HG02870 (cell line): ENCODE data around the gene PNPLA7.
"Not testable (repeated sequence)": the region's sequence is repeated elsewhere in the genome, so short reads cannot be mapped to it uniquely, and the experiment has no call there.

ENCODE experiments used
- ATAC-seq: cut with Tn5 transposase; IDR thresholded peaks from one replicate; pipeline ENCODE4 v1.9.1; 2021; ENCODE audit warnings: mild to moderate bottlenecking, moderate library complexity; ENCODE audit not compliant: unreplicated experiment

The PNPLA7 gene

DNA sequence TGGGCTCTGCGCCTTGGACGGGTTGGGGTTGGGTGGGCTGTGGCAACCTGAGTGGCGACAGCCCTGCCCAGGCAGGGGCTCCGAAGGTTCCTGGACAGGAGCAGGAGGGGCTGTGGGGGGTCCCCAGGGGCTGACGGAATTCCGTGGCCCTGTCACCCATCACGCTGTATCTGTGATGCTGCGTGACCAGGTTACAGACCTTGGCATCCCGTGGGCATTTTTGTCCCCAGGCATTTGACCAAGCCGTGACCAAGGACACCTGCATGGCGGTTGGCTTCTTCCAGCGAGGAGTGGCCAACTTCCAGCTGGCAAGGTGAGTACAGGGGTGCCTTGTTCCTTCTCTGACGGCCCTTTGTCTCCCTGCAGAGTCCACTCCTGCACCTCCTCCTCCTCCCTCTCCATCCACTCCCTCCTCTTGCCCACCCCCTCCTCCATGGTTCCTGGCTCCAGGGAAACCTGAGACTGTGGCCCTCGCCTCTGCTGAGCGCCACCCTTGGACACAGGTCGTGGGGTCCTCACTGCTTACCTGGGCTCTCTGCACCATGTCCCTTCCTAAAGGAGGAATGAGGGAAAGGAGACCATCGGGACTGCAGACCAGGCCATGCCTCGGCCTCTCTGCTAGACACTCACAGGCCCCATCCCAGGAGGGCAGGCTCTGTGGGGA is 124.1 kb downstream of the PNPLA7 start:
- no peak for ATAC-seq

DNA sequence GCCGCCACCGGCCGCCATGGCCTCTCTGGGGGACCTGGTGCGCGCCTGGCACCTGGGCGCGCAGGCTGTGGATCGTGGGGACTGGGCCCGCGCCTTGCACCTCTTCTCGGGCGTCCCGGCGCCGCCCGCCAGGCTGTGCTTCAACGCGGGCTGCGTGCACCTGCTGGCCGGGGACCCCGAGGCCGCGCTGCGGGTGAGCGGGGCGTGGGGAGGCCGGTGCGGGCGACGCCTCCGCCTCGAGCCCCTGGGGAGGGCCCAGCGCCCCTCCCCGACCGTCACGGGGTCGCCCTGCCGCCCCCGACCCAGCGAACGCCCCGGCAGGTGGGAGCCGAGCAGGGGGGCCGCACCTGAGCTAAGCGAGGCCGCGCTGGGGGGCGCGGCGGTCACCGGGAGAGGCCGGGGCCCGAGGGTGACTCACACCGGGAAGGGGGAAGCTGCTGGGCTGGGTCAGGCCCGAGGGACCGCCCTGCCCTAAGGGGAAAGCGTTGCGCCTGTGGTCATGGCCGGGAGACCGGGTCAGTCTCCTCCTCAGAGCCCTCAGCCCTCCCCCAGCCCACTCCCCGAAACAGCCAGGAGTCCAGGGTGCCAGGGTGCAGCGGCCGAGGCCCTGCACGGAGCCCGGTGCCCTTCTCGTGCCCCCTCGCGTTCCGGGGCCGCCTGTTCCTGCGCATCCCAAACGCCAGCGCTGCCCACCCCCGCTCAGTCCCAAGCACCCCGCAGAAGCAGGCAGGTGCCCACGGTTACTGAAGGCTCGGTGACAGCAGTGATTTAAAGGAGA is 126.5 kb downstream of the PNPLA7 start:
- peak; percentile 16 for ATAC-seq

DNA sequence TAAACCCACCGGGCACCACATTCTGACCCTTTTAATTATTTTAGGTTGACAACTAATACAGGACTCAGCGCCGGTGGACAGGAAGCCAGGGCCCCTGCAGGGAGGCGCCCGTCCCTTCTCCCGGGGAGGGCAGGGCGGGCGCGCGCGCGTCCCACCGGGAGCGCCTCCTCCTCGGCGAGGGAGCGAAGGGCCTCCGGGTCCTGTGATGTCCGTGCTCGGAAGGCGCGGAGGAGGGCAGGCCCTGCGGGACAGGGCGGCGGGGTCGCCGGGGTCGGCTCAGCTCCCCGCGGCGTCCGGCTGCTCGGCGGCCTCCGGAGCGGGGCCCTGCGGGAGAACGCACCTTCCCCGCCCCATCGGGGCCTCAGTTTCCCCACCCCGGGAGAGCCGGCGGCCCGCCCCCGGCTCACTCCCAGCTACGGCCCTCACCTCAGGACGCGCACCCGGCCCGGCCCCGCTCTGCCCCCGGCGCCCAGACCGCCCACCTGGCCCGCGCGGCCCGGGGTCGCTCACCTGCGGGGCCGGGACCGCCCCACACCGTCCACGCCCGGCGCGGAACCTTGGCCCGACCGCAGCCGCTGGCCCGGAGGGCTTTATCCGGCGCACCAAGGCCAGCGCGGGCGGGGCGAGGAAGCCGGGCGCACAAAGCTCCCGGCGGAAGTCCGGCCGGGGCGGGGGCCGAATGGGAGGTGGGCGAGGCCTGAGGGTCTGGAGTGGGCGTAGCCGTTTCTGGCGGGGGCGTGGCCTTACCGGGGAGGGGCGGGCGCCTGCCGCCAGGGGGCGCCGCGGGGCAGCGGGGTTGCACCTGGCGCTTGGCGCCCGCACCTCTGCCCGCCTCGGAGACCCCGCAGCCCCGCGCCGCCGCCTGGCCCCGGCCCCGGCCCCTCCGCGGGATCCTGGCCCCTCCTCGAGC is 127.3 kb downstream of the PNPLA7 start, which contains the start of the genes EXD3 and NOXA1:
EXD3 (minus strand) TSS at position 559 of the 910 bp plus-strand sequence. CDS start 27,805 bp downstream, outside the sequence.
NOXA1 (plus strand) TSS at position 790 of the 910 bp plus-strand sequence. CDS start 137 bp downstream, outside the sequence.
- peak; percentile 77 for ATAC-seq

DNA sequence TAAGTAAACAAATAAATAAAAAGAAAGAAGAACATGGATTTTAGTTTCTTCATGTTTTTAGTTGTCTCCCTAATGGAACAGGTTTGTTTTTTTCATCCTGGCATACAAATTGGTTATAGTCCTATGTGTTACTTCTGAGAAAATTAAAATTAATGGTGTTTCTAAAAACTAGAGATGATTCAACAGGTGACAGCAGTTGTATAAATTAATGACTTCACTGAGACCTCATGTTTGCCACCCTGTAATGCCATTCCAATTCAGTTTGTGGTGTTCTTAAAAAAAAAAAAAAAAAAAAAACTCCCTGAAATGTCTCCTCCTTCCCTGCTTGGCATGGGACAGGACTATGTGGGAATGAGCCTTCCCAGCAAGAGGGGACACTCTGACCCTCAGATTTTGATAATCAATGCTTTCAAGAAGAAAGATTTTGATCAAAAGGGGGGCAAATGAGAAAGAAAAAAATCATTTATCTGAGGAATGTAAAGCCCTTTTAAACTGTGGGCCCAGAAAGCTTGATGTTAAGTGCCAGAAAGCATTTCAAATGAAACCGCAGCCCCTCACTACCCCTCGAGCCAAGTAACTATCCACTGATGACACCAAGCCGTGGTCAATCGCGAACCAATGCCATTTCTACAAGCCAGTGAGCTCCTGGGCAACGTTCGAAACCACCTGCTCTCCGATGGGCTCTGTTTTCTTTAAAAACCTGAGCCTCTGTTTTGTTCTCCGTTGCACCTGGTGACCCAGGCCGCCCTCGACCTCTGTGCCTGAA is 128.2 kb downstream of the PNPLA7 start:
- ATAC-seq, result no peak

DNA sequence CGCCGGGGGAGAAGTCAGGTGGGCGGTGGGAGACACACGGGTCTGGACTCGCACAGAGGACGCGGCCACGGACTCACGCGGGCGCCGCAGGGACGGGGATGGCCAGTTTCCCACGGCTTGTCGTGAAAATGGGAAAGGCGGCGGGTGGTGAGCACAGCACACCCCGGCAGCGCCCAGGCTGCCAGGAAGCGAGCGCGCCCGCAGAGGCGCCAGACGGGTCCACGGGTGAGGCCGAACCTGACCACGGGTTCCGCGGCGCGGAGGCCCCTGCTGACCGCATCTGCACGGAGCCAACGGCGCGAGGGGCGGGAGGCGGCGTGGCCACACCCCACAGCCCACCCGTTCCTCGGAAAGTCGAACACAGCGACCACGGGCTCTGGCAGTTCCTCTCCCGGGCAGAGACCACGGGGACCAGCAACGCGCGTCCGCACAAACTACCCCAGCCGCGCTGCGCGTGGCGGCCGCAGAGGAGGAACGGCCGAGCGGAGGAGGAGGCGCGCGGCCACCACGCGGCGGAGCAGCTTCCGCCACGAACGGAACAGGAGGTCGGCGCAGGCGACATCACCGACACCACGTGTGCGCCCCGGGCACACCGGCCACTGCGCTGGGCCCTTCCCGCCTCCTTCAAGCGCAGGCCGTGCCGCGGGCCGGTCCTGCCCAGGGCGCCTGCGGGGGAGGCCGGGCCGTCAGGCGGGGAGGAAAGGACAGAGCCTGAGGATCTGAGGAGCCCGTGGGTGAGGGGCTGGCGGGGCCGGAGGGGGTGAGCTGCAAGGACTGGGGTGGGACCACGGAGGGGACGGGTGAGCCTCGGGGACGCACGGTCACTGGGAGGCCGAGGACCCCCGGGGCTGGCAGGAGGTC is 132.8 kb downstream of the PNPLA7 start:
- ATAC-seq, result no peak

DNA sequence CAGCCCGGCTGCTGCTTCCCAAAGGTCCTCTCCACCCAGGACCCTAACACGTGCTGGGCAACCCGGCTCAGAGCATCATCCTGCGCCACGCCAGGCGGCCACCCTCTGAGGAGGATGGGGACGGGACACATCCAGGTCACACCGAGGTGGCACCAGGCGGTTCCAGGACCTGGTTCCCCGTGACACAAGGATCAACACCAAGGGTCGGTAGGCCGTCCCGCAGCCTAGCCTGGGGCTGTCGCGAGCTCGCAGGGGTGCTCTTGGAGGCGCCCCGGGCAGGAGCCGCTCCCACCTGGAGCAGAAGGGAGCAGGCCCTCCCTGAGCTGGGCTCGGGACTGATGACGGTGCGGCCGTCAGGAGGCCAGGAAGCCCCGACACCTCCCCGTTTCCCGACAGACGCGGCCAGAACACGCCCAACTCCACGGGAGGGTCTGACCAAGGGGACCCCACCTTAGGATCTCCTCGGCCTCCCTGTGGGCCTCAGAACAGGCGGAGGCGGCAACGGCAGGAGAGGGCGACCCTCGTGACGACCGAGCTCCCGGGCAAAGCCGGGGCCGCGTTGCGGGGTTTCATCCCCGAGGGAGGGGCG is 133.5 kb downstream of the PNPLA7 start:
- ATAC-seq, result no peak

DNA sequence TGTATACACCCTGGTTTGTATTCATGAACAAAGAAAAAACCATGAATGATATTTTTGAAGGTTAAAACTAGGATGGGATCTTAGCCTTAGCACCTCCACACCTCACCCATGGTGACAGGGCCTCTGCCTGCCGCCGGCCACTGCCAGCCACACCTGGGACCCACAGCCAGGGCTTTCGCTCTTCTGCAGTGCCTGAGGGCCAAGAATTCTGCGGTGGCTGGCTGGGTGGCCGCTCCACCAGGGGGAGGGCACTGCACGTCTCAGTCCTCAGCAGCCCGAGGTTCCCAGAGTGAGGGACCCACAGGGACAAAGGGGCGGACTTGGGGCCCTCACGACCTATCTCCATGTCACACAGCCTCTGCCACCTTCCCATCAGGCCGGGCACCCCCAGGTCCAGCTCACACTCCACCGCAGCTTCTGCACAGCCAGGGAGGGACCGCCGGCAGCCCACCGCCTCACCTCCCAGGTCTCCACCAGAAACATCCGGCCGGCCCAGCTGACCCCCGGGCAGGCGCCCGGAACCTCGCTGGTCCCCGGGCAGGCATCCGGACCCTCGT is 134.1 kb downstream of the PNPLA7 start:
- ATAC-seq, result no peak

DNA sequence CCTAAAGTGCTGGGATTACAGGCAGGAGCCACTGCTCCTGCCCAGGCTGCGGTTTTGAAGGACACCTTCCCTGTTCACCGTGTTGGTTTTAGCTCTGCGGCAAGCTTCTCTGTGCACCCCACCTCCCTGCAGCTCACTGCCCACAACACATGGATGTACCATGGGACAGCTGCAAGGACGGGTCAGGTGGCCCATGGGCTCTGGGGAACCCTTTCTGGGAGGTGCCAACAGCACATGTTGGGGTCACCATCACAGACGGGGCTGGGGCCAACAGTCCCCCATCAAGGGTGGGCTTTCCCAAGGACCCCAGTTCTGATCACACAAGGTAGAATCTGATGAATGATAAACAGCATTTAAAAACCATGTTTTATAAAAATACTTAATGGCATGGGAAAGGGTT is 134.8 kb downstream of the PNPLA7 start:
- no peak for ATAC-seq

DNA sequence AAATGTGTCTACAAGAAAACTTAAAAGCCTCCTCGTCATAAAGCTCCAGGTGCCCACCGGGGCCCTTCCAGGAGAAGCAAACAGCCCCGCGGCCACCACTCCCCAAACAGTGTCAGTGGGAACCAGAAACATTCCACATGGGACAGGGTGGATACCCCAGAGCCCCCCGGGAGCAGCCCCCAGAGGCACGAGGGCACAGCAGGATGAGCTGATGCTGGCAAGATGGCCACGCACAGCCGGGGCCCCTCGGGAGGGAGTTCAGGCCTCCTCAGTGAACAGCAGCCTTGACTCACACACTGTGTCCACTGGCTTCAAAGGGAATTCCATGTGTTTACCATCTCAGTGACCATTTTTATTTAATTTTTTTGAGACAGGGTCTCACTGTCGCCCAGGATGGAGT is 137.8 kb downstream of the PNPLA7 start:
- no peak for ATAC-seq

DNA sequence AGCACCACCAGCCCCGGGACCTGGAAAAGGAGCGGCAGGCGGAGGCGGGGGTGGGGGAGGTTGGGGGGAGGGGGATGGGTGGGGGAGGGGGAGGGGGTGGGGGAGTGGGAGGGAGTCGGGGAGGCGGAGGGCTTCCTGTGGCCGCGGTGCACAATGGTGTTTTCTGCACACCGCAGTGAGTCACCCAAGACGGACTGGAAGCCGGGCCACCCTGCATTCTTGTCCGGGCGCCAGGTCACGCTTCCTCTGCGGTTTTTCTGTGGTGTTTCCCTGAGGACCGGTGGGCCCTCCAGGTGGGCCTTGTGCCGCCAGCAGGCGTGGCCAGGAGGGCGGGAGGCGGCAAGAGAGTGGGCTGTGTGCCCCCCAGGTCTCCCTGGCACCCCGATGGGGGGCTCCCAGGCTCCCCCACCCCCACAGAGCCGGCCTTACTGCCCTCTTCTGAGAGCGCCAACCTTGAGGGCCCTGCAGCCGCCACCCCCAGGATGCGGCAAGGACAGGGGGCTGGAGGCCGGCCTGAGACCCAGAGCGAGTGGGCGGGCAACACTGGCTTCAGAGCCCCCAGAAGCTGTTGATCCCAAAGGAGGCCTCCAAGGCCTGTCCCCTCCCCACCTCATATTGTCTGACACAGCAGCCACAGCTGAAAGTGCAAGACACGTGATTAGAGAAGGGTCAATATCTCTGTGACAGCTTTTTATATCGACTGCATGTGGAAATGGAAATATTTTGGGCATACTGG is 138.4 kb downstream of the PNPLA7 start:
- ATAC-seq, result no peak

DNA sequence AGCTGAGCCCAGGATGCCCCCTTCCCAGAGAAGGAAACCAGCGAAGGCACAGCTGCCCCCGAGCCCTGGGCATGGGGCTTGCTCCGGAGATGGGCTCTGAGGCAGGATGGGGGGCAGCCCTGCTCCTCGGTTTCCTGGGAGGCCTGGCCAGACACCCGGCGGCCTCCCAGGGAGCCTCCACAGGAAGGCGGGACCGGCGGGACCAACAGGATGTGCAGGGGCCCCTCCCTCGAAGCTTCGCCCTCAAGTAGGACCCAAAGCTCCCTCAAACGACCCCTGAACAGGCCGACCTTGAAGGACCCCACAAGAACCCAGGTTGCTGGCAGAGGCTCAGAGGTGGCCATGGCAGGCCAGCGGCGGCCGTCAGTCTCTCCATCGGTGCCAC is 138.9 kb downstream of the PNPLA7 start:
- ATAC-seq, result no peak

DNA sequence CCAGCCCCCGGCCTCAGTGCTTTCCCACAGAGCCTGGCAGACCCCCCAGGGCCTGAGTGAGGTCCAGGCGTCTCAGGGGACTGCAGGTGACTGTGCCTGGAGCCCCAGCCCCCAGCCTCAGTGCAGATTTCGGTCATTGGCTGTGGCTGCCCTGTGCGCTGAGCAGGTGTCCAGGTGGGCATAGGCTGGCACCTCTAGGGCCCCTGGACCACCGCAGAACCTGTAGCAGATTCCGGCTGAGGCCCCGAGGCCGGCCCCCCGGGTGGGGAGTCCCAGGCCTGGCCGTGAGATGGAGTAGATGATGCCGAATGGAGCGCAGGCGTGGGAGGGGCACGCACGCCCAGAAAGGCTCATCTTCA is 139.3 kb downstream of the PNPLA7 start:
- ATAC-seq, result no peak

DNA sequence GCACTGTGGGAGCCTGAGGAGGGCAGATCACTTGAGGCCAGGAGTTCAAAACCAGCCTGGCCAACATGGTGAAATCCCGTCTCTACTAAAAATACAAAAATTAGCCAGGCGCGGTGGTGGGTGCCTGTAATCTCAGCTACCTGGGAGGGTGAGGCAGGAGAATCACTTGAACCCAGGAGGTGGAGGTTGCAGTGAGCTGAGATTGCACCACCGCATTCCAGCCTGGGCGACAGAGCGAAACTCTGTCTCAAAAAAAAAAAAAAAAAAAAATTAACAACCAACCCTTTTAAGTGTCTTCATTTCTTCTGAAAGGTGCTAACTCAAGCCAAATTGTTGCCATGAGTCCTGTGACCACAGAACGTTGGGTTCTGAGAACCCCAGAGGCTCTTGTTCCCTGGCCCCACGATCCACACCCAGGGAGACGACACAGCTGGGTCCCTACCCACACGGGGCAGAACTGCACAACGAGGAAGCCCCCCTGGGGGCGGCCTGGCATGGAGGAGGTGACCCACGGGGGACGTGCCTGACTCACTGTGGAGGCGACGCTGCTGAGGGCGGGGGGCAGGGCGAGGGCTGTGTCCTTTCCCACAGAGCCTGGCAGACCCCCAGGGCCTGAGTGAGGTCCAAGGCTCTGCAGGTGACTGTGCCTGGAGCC is 139.8 kb downstream of the PNPLA7 start:
- not testable (repeated sequence) for ATAC-seq
